ENCODE results near the gene USH1C. TPM values are rescaled to one million over a fixed set of nuclear protein-coding genes. Genes with fewer than 3 reads are reported as not detected.

USH1C gene
- total RNA-seq, 2 donors from 2014 or later = not detected

GRCh38 chr11:17488563-17488962 lies 55.7 kb downstream of the USH1C start:
- Histone ChIP-seq H3K27ac (no peak overlapping the region), H3K4me3 (no peak overlapping the region), H3K36me3 (no peaks in the 10 kb centered on the region), H3K9me3 (no peaks in the 10 kb centered on the region), H3K4me1 (replicated peaks) (no peaks in the 10 kb centered on the region), H3K27me3 (replicated peaks; ENCODE audit: insufficient read depth) (no peaks in the 10 kb centered on the region)
- DNase-seq (ENCODE audit: low spot score) = no peak
- intact Hi-C loops (cut with DNase I) = no loop called here
- TF ChIP-seq POLR2A (IDR thresholded peaks at IDR 0.05) = no peak
- TF ChIP-seq POLR2AphosphoS5 (IDR thresholded peaks at IDR 0.05) = no peak
- no peak for TF ChIP-seq CTCF (IDR thresholded peaks at IDR 0.05)
- 94% methylated on average over 1 of the region's 1 CpG for WGBS

DNA sequence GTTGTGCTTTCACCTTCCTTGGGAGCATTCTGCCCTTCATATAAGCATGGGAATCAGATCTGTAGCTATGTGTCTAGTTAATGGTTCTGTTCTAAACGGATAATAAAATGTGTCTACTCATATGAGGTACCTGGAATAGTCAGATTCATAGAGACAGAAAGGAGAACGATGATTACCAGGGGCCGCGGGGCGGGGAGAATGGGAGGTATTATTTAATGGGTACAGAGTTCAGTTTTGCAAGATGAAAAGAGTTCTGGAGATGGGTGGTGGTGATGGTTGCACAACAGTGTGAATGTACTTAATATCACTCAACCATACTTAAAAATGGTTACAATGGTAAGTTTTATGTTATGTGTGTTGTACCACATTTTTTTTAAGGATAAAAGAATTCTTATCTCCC lies 57.6 kb downstream of the USH1C start:
- DNase-seq (ENCODE audit: low spot score) = no peak
- H3K4me1 ChIP-seq (replicated peaks) = no peaks in the 10 kb centered on the region
- H3K27me3 ChIP-seq (replicated peaks; ENCODE audit: insufficient read depth) = no peaks in the 10 kb centered on the region
- no peaks in the 10 kb centered on the region for H3K9me3 ChIP-seq
- WGBS = 87% methylated on average over 5 of the region's 5 CpGs
- no peaks in the 10 kb centered on the region for H3K36me3 ChIP-seq
- no peak overlapping the region for H3K27ac ChIP-seq
- TF ChIP-seq POLR2A (IDR thresholded peaks at IDR 0.05) (no peak), POLR2AphosphoS5 (IDR thresholded peaks at IDR 0.05) (no peak), CTCF (IDR thresholded peaks at IDR 0.05) (no peak)
- intact Hi-C loops (cut with DNase I) = no loop called here
- no peak overlapping the region for H3K4me3 ChIP-seq

GRCh38 chr11:17483505-17483904 lies 60.7 kb downstream of the USH1C start:
- intact Hi-C loops (cut with DNase I) = no loop called here
- TF ChIP-seq CTCF (IDR thresholded peaks at IDR 0.05) (no peak), POLR2AphosphoS5 (IDR thresholded peaks at IDR 0.05) (no peak), POLR2A (IDR thresholded peaks at IDR 0.05) (no peak)
- Histone ChIP-seq H3K4me1 (replicated peaks) (no peaks in the 10 kb centered on the region), H3K4me3 (no peak overlapping the region), H3K27me3 (replicated peaks; ENCODE audit: insufficient read depth) (no peaks in the 10 kb centered on the region), H3K36me3 (no peaks in the 10 kb centered on the region), H3K27ac (no peak overlapping the region), H3K9me3 (no peaks in the 10 kb centered on the region)
- DNase-seq (ENCODE audit: low spot score) = no peak
- 78% methylated on average over 2 of the region's 2 CpGs for WGBS

DNA sequence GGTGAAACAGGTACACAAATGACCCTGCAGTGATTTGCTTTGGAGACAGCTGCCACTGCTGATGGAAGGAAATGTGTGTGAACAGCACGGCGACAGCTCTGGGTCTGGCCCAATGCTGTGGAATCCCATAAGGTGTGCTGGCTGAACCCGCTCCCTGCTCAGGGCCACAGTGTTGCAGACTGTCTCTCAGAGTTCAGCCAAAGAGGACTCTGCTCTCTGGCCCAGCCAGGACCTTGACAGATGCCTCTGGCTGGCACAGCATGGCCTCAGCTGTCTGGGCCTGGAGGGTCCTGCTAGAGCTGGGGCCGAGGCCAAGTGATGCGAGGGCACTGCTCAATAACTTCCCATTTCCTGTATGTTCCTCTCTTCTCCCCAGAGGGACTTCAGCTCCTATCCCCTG lies 62.3 kb downstream of the USH1C start:
- H3K9me3 ChIP-seq = no peaks in the 10 kb centered on the region
- no peaks in the 10 kb centered on the region for H3K4me1 ChIP-seq (replicated peaks)
- TF ChIP-seq POLR2A (IDR thresholded peaks at IDR 0.05) (no peak), POLR2AphosphoS5 (IDR thresholded peaks at IDR 0.05) (no peak), CTCF (IDR thresholded peaks at IDR 0.05) (no peak)
- 64% methylated on average over 5 of the region's 5 CpGs for WGBS
- no peaks in the 10 kb centered on the region for H3K36me3 ChIP-seq
- no peak overlapping the region for H3K4me3 ChIP-seq
- no peak overlapping the region for H3K27ac ChIP-seq
- no peak for DNase-seq (ENCODE audit: low spot score)
- intact Hi-C loops (cut with DNase I) = no loop called here
- H3K27me3 ChIP-seq (replicated peaks; ENCODE audit: insufficient read depth) = no peaks in the 10 kb centered on the region

- intact Hi-C loops (cut with DNase I) = no loop called here
- TF ChIP-seq POLR2A (IDR thresholded peaks at IDR 0.05) (no peak), CTCF (IDR thresholded peaks at IDR 0.05) (no peak), POLR2AphosphoS5 (IDR thresholded peaks at IDR 0.05) (no peak)
- no peak overlapping the region for H3K27ac ChIP-seq
- H3K27me3 ChIP-seq (replicated peaks; ENCODE audit: insufficient read depth) = no peaks in the 10 kb centered on the region
- no peaks in the 10 kb centered on the region for H3K4me1 ChIP-seq (replicated peaks)
- H3K9me3 ChIP-seq = no peaks in the 10 kb centered on the region
- H3K36me3 ChIP-seq = no peaks in the 10 kb centered on the region
- no peak for DNase-seq (ENCODE audit: low spot score)
- H3K4me3 ChIP-seq = no peak overlapping the region
- WGBS = 29% methylated on average over 14 of the region's 14 CpGs
Observed at GRCh38 chr11:17479284-17480214, 64.7 kb downstream of the USH1C start.

Measured in prostate gland (tissue), 2 donors.